HEK293T (cell line): ENCODE data around the gene SMC6.

Experiments
- BHLHE40 ChIP-seq: fragments of 450-650 bp; IDR thresholded peaks from 2 replicates; pipeline ENCODE4 v1.6.1; 2016; ENCODE audit warnings: mild to moderate bottlenecking, moderate library complexity, borderline replicate concordance
- FOXA1 ChIP-seq: fragments of 450-650 bp; IDR thresholded peaks from 2 replicates; pipeline ENCODE4 v1.6.1; 2016; ENCODE audit warnings: mild to moderate bottlenecking
- SUZ12 ChIP-seq: fragments of 450-650 bp; IDR thresholded peaks from 2 replicates; pipeline ENCODE4 v1.6.1; 2016; ENCODE audit warnings: mild to moderate bottlenecking

GRCh38 chr2:17793803-17794354, 40.3 kb upstream of the SMC6 start:
- no peak for TF ChIP-seq BHLHE40
- no peak for TF ChIP-seq FOXA1
- no peak for TF ChIP-seq SUZ12
